ENCODE measurements around the gene TH. TPM values are rescaled to one million over a fixed set of nuclear protein-coding genes. Genes with fewer than 3 reads are reported as not detected.
A peak's percentile ranks its signal among the peaks of the same experiment; 100 is the strongest.

TH gene
- polyA plus RNA-seq, 3 donors, result not detected

- DNase-seq, result no peak
- WGBS (ENCODE audit: insufficient coverage), result 84% methylated on average over 7 of the region's 12 CpGs
- H3K27ac Mint-ChIP-seq, result no peak overlapping the region
- H3K4me1 Mint-ChIP-seq, result no peaks in the 10 kb centered on the region
- peaks cover 3 to 15% (median 9%) of the 10 kb centered on the region in 3 donors for H3K27me3 Mint-ChIP-seq (ENCODE audit: low read depth in 3 of 3)
- H3K36me3 Mint-ChIP-seq, result no peaks in the 10 kb centered on the region
- Histone ChIP-seq H3K4me2 (replicated peaks; ENCODE audit: extremely low read depth, low read length, poor library complexity, severe bottlenecking) (no peak overlapping the region), H3K79me2 (ENCODE audit: insufficient read depth, low read length) (no peaks in the 10 kb centered on the region), H3K9me3 (replicated peaks in 1 of 2; ENCODE audit: control insufficient read depth in 1 of 2, insufficient read depth in 1 of 2, low read length in 2 of 2) (no peaks in the 10 kb centered on the region), H3K4me1 (ENCODE audit: control insufficient read depth in 1 of 2, insufficient read depth in 2 of 2, low read length in 2 of 2) (no peaks in the 10 kb centered on the region), H2AFZ (ENCODE audit: insufficient read depth, low read depth, low read length, poor library complexity, severe bottlenecking) (no peak overlapping the region), H4K20me1 (ENCODE audit: insufficient read depth, low read length) (no peaks in the 10 kb centered on the region), H3K4me3 (replicated peaks in 1 of 3; ENCODE audit: low read depth in 2 of 3, low read length in 3 of 3) (no peak overlapping the region), H3K27me3 (ENCODE audit: control insufficient read depth in 2 of 2, insufficient read depth in 2 of 2, low read length in 2 of 2) (no peaks in the 10 kb centered on the region), H3K9ac (ENCODE audit: insufficient read depth, low read length, poor library complexity, severe bottlenecking) (no peak overlapping the region), H3K36me3 (replicated peaks in 1 of 2; ENCODE audit: control insufficient read depth in 1 of 2, insufficient read depth in 2 of 2, low read length in 2 of 2) (no peaks in the 10 kb centered on the region), H3K27ac (ENCODE audit: low read depth in 1 of 2, low read length in 2 of 2) (no peak overlapping the region)
- H3K4me3 Mint-ChIP-seq, result no peak overlapping the region
- TF ChIP-seq CTCF (IDR thresholded peaks at IDR 0.05), result no peak
- intact Hi-C loops (cut with micrococcal nuclease), result no loop called here
- H3K9me3 Mint-ChIP-seq, result peaks cover 0 to 3% (median 0%) of the 10 kb centered on the region in 7 donors
These were observed 1.1 kb upstream of the TH start for GRCh38 chr11:2172676-2173075.

GRCh38 chr11:2169626-2170570 is 1.7 kb downstream of the TH start:
- intact Hi-C loops (cut with micrococcal nuclease), result no loop called here
- no peaks in the 10 kb centered on the region for H3K9me3 Mint-ChIP-seq

More at GRCh38 chr11:2169626-2170570, 1.7 kb downstream of the TH start:
- no peaks in the 10 kb centered on the region for H3K36me3 Mint-ChIP-seq
- peaks cover 5 to 33% (median 12%) of the 10 kb centered on the region in 3 donors for H3K27me3 Mint-ChIP-seq (ENCODE audit: low read depth in 3 of 3)
- Histone ChIP-seq H3K4me1 (ENCODE audit: control insufficient read depth in 1 of 2, insufficient read depth in 2 of 2, low read length in 2 of 2) (no peaks in the 10 kb centered on the region), H3K9me3 (replicated peaks in 1 of 2; ENCODE audit: control insufficient read depth in 1 of 2, insufficient read depth in 1 of 2, low read length in 2 of 2) (no peaks in the 10 kb centered on the region), H3K79me2 (ENCODE audit: insufficient read depth, low read length) (no peaks in the 10 kb centered on the region), H3K27me3 (ENCODE audit: control insufficient read depth in 2 of 2, insufficient read depth in 2 of 2, low read length in 2 of 2) (peaks cover 0 to 2% of the 10 kb centered on the region in 2 donors), H2AFZ (ENCODE audit: insufficient read depth, low read depth, low read length, poor library complexity, severe bottlenecking) (no peak overlapping the region), H3K36me3 (replicated peaks in 1 of 2; ENCODE audit: control insufficient read depth in 1 of 2, insufficient read depth in 2 of 2, low read length in 2 of 2) (no peaks in the 10 kb centered on the region), H4K20me1 (ENCODE audit: insufficient read depth, low read length) (no peaks in the 10 kb centered on the region), H3K4me2 (replicated peaks; ENCODE audit: extremely low read depth, low read length, poor library complexity, severe bottlenecking) (no peak overlapping the region), H3K27ac (ENCODE audit: low read depth in 1 of 2, low read length in 2 of 2) (no peak overlapping the region), H3K4me3 (replicated peaks in 1 of 3; ENCODE audit: low read depth in 2 of 3, low read length in 3 of 3) (no peak overlapping the region), H3K9ac (ENCODE audit: insufficient read depth, low read length, poor library complexity, severe bottlenecking) (no peak overlapping the region)
- 78% methylated on average over 40 of the region's 45 CpGs for WGBS (ENCODE audit: insufficient coverage)
- H3K27ac Mint-ChIP-seq, result peak overlapping the region in 1 of 7 donors; percentile 30
- no peaks in the 10 kb centered on the region for H3K4me1 Mint-ChIP-seq
- H3K4me3 Mint-ChIP-seq, result no peak overlapping the region
- DNase-seq, result no peak
- TF ChIP-seq CTCF (IDR thresholded peaks at IDR 0.05), result no peak
